Keratinocyte (primary cell): ENCODE results near the gene GCKR. TPM values are rescaled to one million over a fixed set of nuclear protein-coding genes. Genes with fewer than 3 reads are reported as not detected.

Source experiments
- DNase-seq: peaks from one replicate; pipeline ENCODE4 v3.0.0-alpha.2; 2011; ENCODE audit warnings: low read depth, missing footprints, low spot score
- FAIRE-seq: peaks from 2 replicates; lab custom pipeline; 2011; peaks lifted over from hg19 to GRCh38; lab: Jason Lieb, UNC
- H2AFZ ChIP-seq: 2 replicates; pipeline ENCODE4 v1.6.0; 2012; ENCODE audit warnings: low read length, control low read depth, inconsistent platforms; ENCODE audit not compliant: control insufficient read depth
- H3K27ac ChIP-seq: 2 replicates; pipeline ENCODE4 v1.5.1; 2011; ENCODE audit warnings: low read length; ENCODE audit not compliant: control insufficient read depth, insufficient read depth
- H3K27me3 ChIP-seq: 3 replicates; pipeline ENCODE4 v1.6.0; 2011; ENCODE audit warnings: low read length; ENCODE audit not compliant: control insufficient read depth, insufficient read depth; ENCODE audit errors: extremely low read depth
- H3K36me3 ChIP-seq, 2 experiments: 2 replicates in 1 of 2; 3 replicates in 1 of 2; pipeline ENCODE4 v1.5.1; 2011; ENCODE audit warnings: low read length in 2 of 2, mild to moderate bottlenecking in 1 of 2; ENCODE audit not compliant: control insufficient read depth in 2 of 2, insufficient read depth in 2 of 2; ENCODE audit errors: extremely low read depth in 1 of 2
- H3K4me1 ChIP-seq: 3 replicates; pipeline ENCODE4 v1.5.1; 2011; ENCODE audit warnings: low read length; ENCODE audit not compliant: control insufficient read depth, insufficient read depth; ENCODE audit errors: extremely low read depth
- H3K4me2 ChIP-seq: 3 replicates; pipeline ENCODE4 v1.6.0; 2011; ENCODE audit warnings: low read depth, low read length; ENCODE audit not compliant: control insufficient read depth, insufficient read depth; ENCODE audit errors: extremely low read depth
- H3K4me3 ChIP-seq, 3 experiments: fragments of 200-600 bp in 1 of 3; sonication (generic) in 1 of 3; 2 replicates in 2 of 3; 3 replicates in 1 of 3; pipeline ENCODE4 v1.5.1; 2011 to 2016; ENCODE audit warnings: low read length in 3 of 3, mild to moderate bottlenecking in 3 of 3, control low read depth in 2 of 3, inconsistent platforms in 1 of 3, low read depth in 1 of 3, mixed read lengths in 1 of 3, mixed run types in 1 of 3, moderate library complexity in 1 of 3; ENCODE audit not compliant: control insufficient read depth in 2 of 3, insufficient read depth in 2 of 3; ENCODE audit errors: extremely low read depth in 1 of 3
- H3K79me2 ChIP-seq: 2 replicates; pipeline ENCODE4 v1.6.0; 2012; ENCODE audit warnings: low read length; ENCODE audit not compliant: control insufficient read depth, insufficient read depth
- H3K9ac ChIP-seq: 3 replicates; pipeline ENCODE4 v1.6.0; 2011; ENCODE audit warnings: low read length; ENCODE audit not compliant: control insufficient read depth, insufficient read depth; ENCODE audit errors: extremely low read depth
- H3K9me1 ChIP-seq: 3 replicates; pipeline ENCODE4 v1.6.0; 2011; ENCODE audit warnings: low read length; ENCODE audit not compliant: control insufficient read depth, insufficient read depth; ENCODE audit errors: extremely low read depth
- H3K9me3 ChIP-seq: 2 replicates; pipeline ENCODE4 v1.5.1; 2012; ENCODE audit warnings: low read depth, low read length; ENCODE audit not compliant: control insufficient read depth
- H4K20me1 ChIP-seq: 3 replicates; pipeline ENCODE4 v1.6.0; 2011; ENCODE audit warnings: low read length; ENCODE audit not compliant: control insufficient read depth, insufficient read depth; ENCODE audit errors: extremely low read depth
- EZH2 ChIP-seq: IDR thresholded peaks from one replicate; pipeline ENCODE4 v1.6.1; 2012; ENCODE audit warnings: inconsistent platforms, mild to moderate bottlenecking, low read length, moderate library complexity
- dilution Hi-C: fragments of 300-500 bp; cut with MboI; formaldehyde crosslinking; loops from one replicate; pipeline ENCODE4 v1.7.0; 2020; ENCODE audit warnings: low sequenced_read_pairs; ENCODE audit not compliant: extremely low pct_ligation_motif_present
- polyA plus RNA-seq, 5 experiments: library from polyadenylated mRNA; depleted of rRNA in 3 of 5; stranded (reverse) in 3 of 5; stranded (forward) in 1 of 5; unstranded in 1 of 5; fragments of >200 nt; gene quantifications; 1 replicate in 1 of 5; 2 replicates in 3 of 5; 3 replicates in 1 of 5; pipeline versions ENCODE4 v1.2.1 to v1.2.3, GENCODE V29; 2011 to 2012; ENCODE audit warnings: missing spikeins in 2 of 5, low read depth in 1 of 5, low replicate concordance in 1 of 5
- TF ChIP-seq, protein P1 (sequence below), 3 experiments: IDR thresholded peaks in 1 of 3; conservative IDR thresholded peaks in 1 of 3; optimal IDR thresholded peaks in 1 of 3; 2 replicates in 2 of 3; 3 replicates in 1 of 3; pipeline versions ENCODE3 to v1.5.1; 2011; ENCODE audit warnings: low read length in 3 of 3, mild to moderate bottlenecking in 3 of 3, moderate library complexity in 2 of 3, control low read depth in 1 of 3, inconsistent platforms in 1 of 3; ENCODE audit not compliant: insufficient read depth in 2 of 3; ENCODE audit errors: extremely low read depth in 1 of 3

Gene GCKR
- polyA plus RNA-seq, 1 donor (not counting 4 experiments of a cell fraction or from before 2014, with no cell fraction given) = 0.18 TPM

DNA sequence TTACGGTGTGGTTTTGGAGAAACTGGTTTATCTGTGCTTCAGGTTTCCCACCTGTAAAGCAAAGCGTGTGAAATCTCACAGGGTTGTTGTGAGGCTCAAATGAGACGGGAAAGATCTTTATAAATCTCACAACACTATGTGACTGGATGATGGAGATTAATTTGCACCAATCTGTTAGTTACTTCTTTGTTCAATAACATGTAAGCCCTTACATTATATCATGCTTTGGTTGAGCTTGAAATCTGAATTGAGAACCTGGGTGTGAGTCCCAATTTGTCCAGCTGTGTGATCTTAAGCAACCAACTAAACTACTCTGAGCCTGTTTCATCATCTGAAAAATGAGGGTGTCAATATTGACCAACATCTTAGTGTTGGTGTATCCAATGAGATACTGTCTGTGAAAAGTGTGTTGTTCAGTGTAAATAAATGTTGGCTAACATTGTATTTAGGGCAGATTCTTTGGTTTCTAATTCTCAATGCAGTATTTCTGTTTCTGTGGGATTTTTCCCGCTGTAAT lies 741 bp upstream of the GCKR start:
- H3K27ac ChIP-seq = no peak overlapping the region
- peaks cover 12% of the 10 kb centered on the region for H3K4me1 ChIP-seq
- H2AFZ ChIP-seq = no peak overlapping the region
- FAIRE-seq (no peak), DNase-seq (no peak)
- H3K79me2 ChIP-seq = no peaks in the 10 kb centered on the region
- H3K9me1 ChIP-seq = no peaks in the 10 kb centered on the region
- no peaks in the 10 kb centered on the region for H3K36me3 ChIP-seq
- H4K20me1 ChIP-seq = no peaks in the 10 kb centered on the region
- H3K27me3 ChIP-seq = no peaks in the 10 kb centered on the region
- H3K9me3 ChIP-seq = no peaks in the 10 kb centered on the region
- no peak overlapping the region for H3K4me2 ChIP-seq
- H3K4me3 ChIP-seq = no peak overlapping the region
- dilution Hi-C loops = no loop called here
- no peak overlapping the region for H3K9ac ChIP-seq
- TF ChIP-seq EZH2 = no peak
- TF ChIP-seq, protein P1, sequence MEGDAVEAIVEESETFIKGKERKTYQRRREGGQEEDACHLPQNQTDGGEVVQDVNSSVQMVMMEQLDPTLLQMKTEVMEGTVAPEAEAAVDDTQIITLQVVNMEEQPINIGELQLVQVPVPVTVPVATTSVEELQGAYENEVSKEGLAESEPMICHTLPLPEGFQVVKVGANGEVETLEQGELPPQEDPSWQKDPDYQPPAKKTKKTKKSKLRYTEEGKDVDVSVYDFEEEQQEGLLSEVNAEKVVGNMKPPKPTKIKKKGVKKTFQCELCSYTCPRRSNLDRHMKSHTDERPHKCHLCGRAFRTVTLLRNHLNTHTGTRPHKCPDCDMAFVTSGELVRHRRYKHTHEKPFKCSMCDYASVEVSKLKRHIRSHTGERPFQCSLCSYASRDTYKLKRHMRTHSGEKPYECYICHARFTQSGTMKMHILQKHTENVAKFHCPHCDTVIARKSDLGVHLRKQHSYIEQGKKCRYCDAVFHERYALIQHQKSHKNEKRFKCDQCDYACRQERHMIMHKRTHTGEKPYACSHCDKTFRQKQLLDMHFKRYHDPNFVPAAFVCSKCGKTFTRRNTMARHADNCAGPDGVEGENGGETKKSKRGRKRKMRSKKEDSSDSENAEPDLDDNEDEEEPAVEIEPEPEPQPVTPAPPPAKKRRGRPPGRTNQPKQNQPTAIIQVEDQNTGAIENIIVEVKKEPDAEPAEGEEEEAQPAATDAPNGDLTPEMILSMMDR (optimal IDR thresholded peaks at IDR 0.05 in 1 of 3, IDR thresholded peaks at IDR 0.05 in 1 of 3, conservative IDR thresholded peaks at IDR 0.05 in 1 of 3; ENCODE audit: extremely low read depth in 1 of 3, insufficient read depth in 2 of 3, low read length in 3 of 3) = no peak

- Histone ChIP-seq H3K4me2 (no peak overlapping the region), H3K9me1 (no peaks in the 10 kb centered on the region), H3K27me3 (no peaks in the 10 kb centered on the region), H4K20me1 (no peaks in the 10 kb centered on the region), H3K4me1 (peaks cover 12% of the 10 kb centered on the region), H2AFZ (no peak overlapping the region), H3K9me3 (no peaks in the 10 kb centered on the region), H3K36me3 (no peaks in the 10 kb centered on the region), H3K79me2 (no peaks in the 10 kb centered on the region), H3K4me3 (no peak overlapping the region), H3K9ac (no peak overlapping the region), H3K27ac (no peak overlapping the region)
- DNase-seq = no peak
- TF ChIP-seq, protein P1 (optimal IDR thresholded peaks at IDR 0.05 in 1 of 3, IDR thresholded peaks at IDR 0.05 in 1 of 3, conservative IDR thresholded peaks at IDR 0.05 in 1 of 3; ENCODE audit: extremely low read depth in 1 of 3, insufficient read depth in 2 of 3, low read length in 3 of 3) = no peak
- TF ChIP-seq EZH2 = no peak
- no peak for FAIRE-seq
- dilution Hi-C loops = no loop called here
Observed at GRCh38 chr2:27497288-27497627, 619 bp downstream of the GCKR start.
